Muscle layer of colon (tissue), 2 donors: ENCODE measurements around the gene TMEM176A.

Experiments used
- H3K27ac ChIP-seq: one replicate; pipeline ENCODE4 v1.7.0; 2013; ENCODE audit warnings: low read depth, mild to moderate bottlenecking, low read length, moderate library complexity
- H3K27me3 ChIP-seq, 2 donors: one replicate each; pipeline ENCODE4 v1.7.0; 2013; ENCODE audit warnings: low read length in 2 of 2, mild to moderate bottlenecking in 2 of 2; ENCODE audit not compliant: insufficient read depth in 2 of 2, control insufficient read depth in 1 of 2
- H3K36me3 ChIP-seq: one replicate; pipeline ENCODE4 v1.7.0; 2013; ENCODE audit warnings: mild to moderate bottlenecking, low read length; ENCODE audit not compliant: insufficient read depth
- H3K4me1 ChIP-seq: one replicate; pipeline ENCODE4 v1.7.0; 2013; ENCODE audit warnings: mild to moderate bottlenecking, low read length; ENCODE audit not compliant: insufficient read depth
- H3K4me3 ChIP-seq, 2 donors: one replicate each; pipeline ENCODE4 v1.7.0; 2013; ENCODE audit warnings: low read length in 2 of 2, low read depth in 1 of 2, mild to moderate bottlenecking in 1 of 2, moderate library complexity in 1 of 2
- H3K9ac ChIP-seq: one replicate; pipeline ENCODE4 v1.7.0; 2013; ENCODE audit warnings: low read length
- H3K9me3 ChIP-seq: one replicate; pipeline ENCODE4 v1.7.0; 2013; ENCODE audit warnings: mild to moderate bottlenecking, low read length
- donor health status: abdominal sarcoma.
- donor health status: Adenocarcinoma of cecum.

Gene TMEM176A, protein sequence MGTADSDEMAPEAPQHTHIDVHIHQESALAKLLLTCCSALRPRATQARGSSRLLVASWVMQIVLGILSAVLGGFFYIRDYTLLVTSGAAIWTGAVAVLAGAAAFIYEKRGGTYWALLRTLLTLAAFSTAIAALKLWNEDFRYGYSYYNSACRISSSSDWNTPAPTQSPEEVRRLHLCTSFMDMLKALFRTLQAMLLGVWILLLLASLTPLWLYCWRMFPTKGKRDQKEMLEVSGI

GRCh38 chr7:150800581-150801241, at the start of gene TMEM176A:
Gene TMEM176A (plus strand): TSS chr7:150800769. CDS start chr7:150801551, 782 bp downstream.
- peaks cover 4 to 34% of the 10 kb centered on the region in 2 donors for H3K27me3 ChIP-seq

DNA sequence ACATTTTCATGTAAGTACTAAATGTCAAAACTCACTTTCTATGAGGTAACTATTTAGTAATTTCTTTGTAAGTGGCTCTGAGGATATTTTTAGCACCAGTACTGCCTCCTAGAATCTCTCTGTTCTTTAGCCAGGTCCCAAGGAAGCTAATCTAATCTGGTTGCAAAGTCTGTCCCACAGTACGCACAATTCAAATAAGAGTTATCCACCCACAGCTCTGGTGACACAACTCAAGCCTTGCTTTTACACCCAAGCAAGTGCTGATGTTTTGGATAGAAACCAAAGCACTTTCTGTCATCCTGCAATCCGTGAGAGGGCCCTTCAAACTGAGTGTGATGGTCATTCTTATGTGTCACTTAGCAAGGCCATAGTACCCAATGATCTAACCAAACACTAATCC, 48.9 kb upstream of the TMEM176A start:
- H3K36me3 ChIP-seq = no peaks in the 10 kb centered on the region
- no peak overlapping the region for H3K4me3 ChIP-seq
- no peak overlapping the region for H3K9ac ChIP-seq
- no peaks in the 10 kb centered on the region for H3K27me3 ChIP-seq
- H3K9me3 ChIP-seq = no peaks in the 10 kb centered on the region
- H3K27ac ChIP-seq = no peak overlapping the region
- no peaks in the 10 kb centered on the region for H3K4me1 ChIP-seq

More at GRCh38 chr7:150800581-150801241, at the start of gene TMEM176A:
- Histone ChIP-seq H3K9me3 (peaks cover 3% of the 10 kb centered on the region), H3K36me3 (peaks cover 5% of the 10 kb centered on the region), H3K27ac (peak within 1 kb of the TSS; percentile 14), H3K9ac (no peak within 1 kb of the TSS), H3K4me1 (no peaks in the 10 kb centered on the region), H3K4me3 (peak within 1 kb of the TSS; percentile 32 to 54)

DNA sequence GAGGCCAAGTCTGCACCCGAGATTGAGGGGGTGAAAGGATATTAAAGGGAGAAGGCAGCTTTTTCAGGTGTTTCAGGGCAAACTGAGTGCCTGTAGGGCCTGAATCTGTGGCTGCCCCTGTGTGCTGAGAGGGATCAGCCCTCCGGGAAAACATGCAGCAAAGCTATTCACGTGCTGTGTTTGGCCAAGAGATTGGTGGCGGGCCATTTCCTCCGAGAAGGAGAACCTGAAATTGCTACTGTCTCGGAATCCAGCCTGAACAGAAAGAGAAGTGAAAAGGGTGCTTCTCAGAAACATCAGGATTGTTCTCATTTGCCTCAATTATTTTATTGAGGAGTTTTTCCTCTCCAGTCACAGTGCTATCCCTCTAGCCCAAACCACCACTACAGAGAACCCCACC, 47.3 kb upstream of the TMEM176A start:
- Histone ChIP-seq H3K4me3 (no peak overlapping the region), H3K9me3 (no peaks in the 10 kb centered on the region), H3K36me3 (no peaks in the 10 kb centered on the region), H3K27ac (no peak overlapping the region), H3K9ac (no peak overlapping the region), H3K27me3 (no peaks in the 10 kb centered on the region), H3K4me1 (no peaks in the 10 kb centered on the region)

GRCh38 chr7:150753826-150754603, 46.6 kb upstream of the TMEM176A start:
- no peaks in the 10 kb centered on the region for H3K4me1 ChIP-seq
- H3K27ac ChIP-seq = no peak overlapping the region
- no peak overlapping the region for H3K4me3 ChIP-seq
- no peaks in the 10 kb centered on the region for H3K36me3 ChIP-seq
- H3K27me3 ChIP-seq = no peaks in the 10 kb centered on the region
- H3K9me3 ChIP-seq = no peaks in the 10 kb centered on the region
- no peak overlapping the region for H3K9ac ChIP-seq

- Histone ChIP-seq H3K9ac (no peak overlapping the region), H3K4me1 (no peaks in the 10 kb centered on the region), H3K27me3 (no peaks in the 10 kb centered on the region), H3K27ac (no peak overlapping the region), H3K4me3 (no peak overlapping the region), H3K36me3 (no peaks in the 10 kb centered on the region), H3K9me3 (no peaks in the 10 kb centered on the region)
These were observed 45.6 kb upstream of the TMEM176A start for GRCh38 chr7:150754951-150755350.

GRCh38 chr7:150755473-150756099, 45.0 kb upstream of the TMEM176A start:
- H3K27ac ChIP-seq = no peak overlapping the region
- H3K9ac ChIP-seq = no peak overlapping the region
- H3K36me3 ChIP-seq = no peaks in the 10 kb centered on the region
- H3K9me3 ChIP-seq = no peaks in the 10 kb centered on the region
- H3K4me3 ChIP-seq = no peak overlapping the region
- H3K4me1 ChIP-seq = no peaks in the 10 kb centered on the region
- no peaks in the 10 kb centered on the region for H3K27me3 ChIP-seq

DNA sequence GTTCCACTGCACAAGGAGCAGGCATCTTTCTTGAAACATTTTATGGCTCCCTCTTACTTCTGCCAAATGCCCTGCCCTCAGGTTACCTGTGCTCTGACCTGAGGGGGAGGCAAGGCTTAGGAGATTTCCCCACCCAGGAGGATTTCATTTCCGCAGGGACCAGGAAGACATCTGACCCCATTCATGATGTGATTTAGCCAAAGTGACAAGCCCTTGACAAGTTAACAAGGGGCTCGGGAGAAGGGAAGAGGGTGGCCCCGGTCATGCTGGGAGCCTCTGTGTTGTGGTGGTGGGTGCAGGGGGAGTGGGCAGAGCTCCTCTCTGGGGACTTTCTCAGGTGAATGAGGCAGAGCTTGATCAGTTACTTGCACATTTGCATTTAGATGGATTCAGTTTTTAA, 44.4 kb upstream of the TMEM176A start:
- Histone ChIP-seq H3K9me3 (no peaks in the 10 kb centered on the region), H3K4me3 (no peak overlapping the region), H3K27me3 (no peaks in the 10 kb centered on the region), H3K9ac (no peak overlapping the region), H3K36me3 (no peaks in the 10 kb centered on the region), H3K4me1 (no peaks in the 10 kb centered on the region), H3K27ac (no peak overlapping the region)

DNA sequence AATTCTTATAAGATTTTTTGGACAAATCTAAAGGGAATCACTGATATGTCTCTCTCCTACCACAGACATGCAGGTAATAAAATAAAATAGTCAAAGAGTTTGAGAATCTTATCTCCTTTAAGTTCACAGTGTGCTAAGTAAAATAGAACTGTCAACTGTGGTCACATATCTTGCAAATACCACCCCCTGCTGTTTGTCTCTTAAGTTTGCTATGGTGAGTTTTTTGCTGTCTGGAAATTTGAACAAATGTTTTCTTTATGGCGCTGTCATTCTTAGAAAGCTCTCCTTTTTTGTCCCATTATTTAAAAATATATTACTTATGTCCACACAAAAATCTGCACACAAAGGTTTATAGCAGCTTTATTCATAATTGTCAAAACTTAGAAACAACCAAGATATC, 43.7 kb upstream of the TMEM176A start:
- Histone ChIP-seq H3K36me3 (no peaks in the 10 kb centered on the region), H3K27me3 (no peaks in the 10 kb centered on the region), H3K4me3 (no peak overlapping the region), H3K27ac (no peak overlapping the region), H3K9ac (no peak overlapping the region), H3K9me3 (no peaks in the 10 kb centered on the region), H3K4me1 (no peaks in the 10 kb centered on the region)

- H3K9me3 ChIP-seq = no peaks in the 10 kb centered on the region
- H3K4me3 ChIP-seq = no peak overlapping the region
- H3K27me3 ChIP-seq = no peaks in the 10 kb centered on the region
- H3K36me3 ChIP-seq = no peaks in the 10 kb centered on the region
- no peak overlapping the region for H3K9ac ChIP-seq
- H3K4me1 ChIP-seq = no peaks in the 10 kb centered on the region
- no peak overlapping the region for H3K27ac ChIP-seq
These were observed 41.1 kb upstream of the TMEM176A start for GRCh38 chr7:150759479-150759878.

DNA sequence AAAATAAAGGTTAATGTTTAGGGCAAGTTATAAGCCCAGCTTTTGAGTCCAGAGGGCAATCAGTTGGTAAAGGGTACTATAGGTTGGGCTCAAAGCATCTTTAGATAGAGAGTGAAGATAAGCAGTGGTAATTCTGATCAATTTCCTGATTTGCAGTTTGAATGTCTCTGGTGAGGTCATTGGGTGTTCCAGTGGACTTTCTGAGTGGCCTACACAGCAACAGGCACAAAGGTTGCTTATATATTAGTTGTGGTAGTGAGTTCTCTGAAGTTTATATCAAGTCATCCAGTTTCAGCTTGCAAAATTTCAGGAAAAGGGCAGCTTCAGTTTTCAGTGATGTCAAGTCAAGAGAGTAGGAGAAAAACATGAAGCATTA, 34.2 kb upstream of the TMEM176A start:
- Histone ChIP-seq H3K4me1 (no peaks in the 10 kb centered on the region), H3K27ac (no peak overlapping the region), H3K27me3 (no peaks in the 10 kb centered on the region), H3K9ac (no peak overlapping the region), H3K36me3 (no peaks in the 10 kb centered on the region), H3K4me3 (no peak overlapping the region), H3K9me3 (no peaks in the 10 kb centered on the region)

- Histone ChIP-seq H3K36me3 (no peaks in the 10 kb centered on the region), H3K4me1 (no peaks in the 10 kb centered on the region), H3K27ac (no peak overlapping the region), H3K4me3 (no peak overlapping the region), H3K9ac (no peak overlapping the region), H3K27me3 (no peaks in the 10 kb centered on the region), H3K9me3 (no peaks in the 10 kb centered on the region)
These were observed 30.8 kb upstream of the TMEM176A start for GRCh38 chr7:150769768-150770167.
